Stomach (tissue), 9 donors: ENCODE results near the gene OR51D1. TPM values are rescaled to one million over a fixed set of nuclear protein-coding genes. Genes with fewer than 3 reads are reported as not detected.

Experiments used
- DNase-seq, 2 donors: peaks; one replicate each; pipeline versions ENCODE4 v3.0.0 to v3.0.0-alpha.2; 2013 to 2019
- H3K27ac ChIP-seq, 5 donors: fragments of 200-600 bp in 4 of 5; sonication (generic) in 4 of 5; one replicate each; pipeline ENCODE4 v1.5.1; 2013 to 2019; ENCODE audit warnings: mild to moderate bottlenecking in 1 of 5, moderate library complexity in 1 of 5
- H3K27me3 ChIP-seq, 3 donors: fragments of 200-600 bp; sonication (generic); one replicate each; pipeline ENCODE4 v1.5.1; 2017 to 2019; ENCODE audit warnings: mixed run types in 1 of 3
- H3K36me3 ChIP-seq, 4 donors: fragments of 200-600 bp; sonication (generic); 1 replicate in 3 of 4; 2 replicates in 1 of 4; pipeline ENCODE4 v1.5.1; 2016 to 2019
- H3K4me1 ChIP-seq, 4 donors: fragments of 200-600 bp; sonication (generic); one replicate each; pipeline ENCODE4 v1.5.1; 2016 to 2019
- H3K4me3 ChIP-seq, 4 donors: fragments of 200-600 bp; sonication (generic) in 3 of 4; one replicate each; pipeline ENCODE4 v1.5.1; 2016 to 2019; ENCODE audit warnings: mild to moderate bottlenecking in 1 of 4
- H3K9me3 ChIP-seq, 4 donors: fragments of 200-600 bp; sonication (generic); one replicate each; pipeline ENCODE4 v1.5.1; 2016 to 2019
- CTCF ChIP-seq, 7 experiments: fragments of 450-650 bp in 4 of 7; fragments of 200-600 bp in 3 of 7; sonication (generic) in 3 of 7; IDR thresholded peaks; one replicate each; pipeline ENCODE4 v1.5.1; 2016 to 2019; ENCODE audit warnings: antibody characterized with exemption in 7 of 7, control low read depth in 2 of 7, mild to moderate bottlenecking in 1 of 7
- EP300 ChIP-seq: sonication (generic); formaldehyde crosslinking; IDR thresholded peaks from one replicate; pipeline ENCODE4 v1.6.1; 2017; ENCODE audit warnings: antibody characterized with exemption
- POLR2A ChIP-seq, 4 donors: fragments of 450-650 bp; IDR thresholded peaks; one replicate each; pipeline ENCODE4 v1.6.1; 2016; ENCODE audit warnings: antibody characterized with exemption in 4 of 4, control low read depth in 2 of 4, mild to moderate bottlenecking in 1 of 4, moderate library complexity in 1 of 4
- POLR2AphosphoS5 ChIP-seq, 3 donors: sonication (generic); formaldehyde crosslinking; IDR thresholded peaks; one replicate each; pipeline ENCODE4 v1.6.1; 2016; ENCODE audit warnings: antibody characterized with exemption in 3 of 3
- WGBS, 5 donors: extraction: QIAGEN DNeasy Blood & Tissue Kit in 3 of 5; methylation state at CpG; one replicate each; pipeline versions ENCODE4 v1.1.5 to v1.1.7; 2013 to 2018; 5-methylcytosine and 5-hydroxymethylcytosine counted together
- intact Hi-C: fragments of 100-400 bp; cut with DNase I; formaldehyde crosslinking; loops from one replicate; pipeline ENCODE4 v1.15.1; 2023; ENCODE audit warnings: low total_unique reads
- polyA plus RNA-seq, 3 donors: library from polyadenylated mRNA; stranded (reverse); fragments of 200-250 nt; gene quantifications; one replicate each; pipeline ENCODE4 v1.2.3, GENCODE V29; 2013
- total RNA-seq, 5 donors: library from RNA; depleted of rRNA; stranded (reverse); fragments of >200 nt; gene quantifications; one replicate each; pipeline versions ENCODE4 v1.1.0 to v1.2.3, GENCODE V29; 2014 to 2016
- donor health status: healthy with polysubstance abuse.
- donor health status: Bipolar disorder and iron deficiency.
- donor health status: healthy.

Gene OR51D1
- total and polyA plus RNA-seq, 8 donors: not detected

- no peak for TF ChIP-seq CTCF (IDR thresholded peaks at IDR 0.05)
- no peak for TF ChIP-seq EP300
- TF ChIP-seq POLR2AphosphoS5 (IDR thresholded peaks at IDR 0.05): no peak
- no peak for TF ChIP-seq POLR2A (IDR thresholded peaks at IDR 0.05)
- no peaks in the 10 kb centered on the region for H3K36me3 ChIP-seq
- WGBS, 5 donors: 42 to 69% (median 66%) methylated on average over 3 of the region's 3 CpGs
- no peak for DNase-seq
- H3K27ac ChIP-seq: no peak overlapping the region
- no peaks in the 10 kb centered on the region for H3K9me3 ChIP-seq
- no peaks in the 10 kb centered on the region for H3K27me3 ChIP-seq
- no peaks in the 10 kb centered on the region for H3K4me1 ChIP-seq
- intact Hi-C loops: no loop called here
- no peak overlapping the region for H3K4me3 ChIP-seq
Observed at GRCh38 chr11:4672470-4672869, 35.2 kb downstream of the OR51D1 start.

GRCh38 chr11:4673781-4674180 lies 36.5 kb downstream of the OR51D1 start:
- Histone ChIP-seq H3K4me3 (no peak overlapping the region), H3K27me3 (no peaks in the 10 kb centered on the region), H3K36me3 (no peaks in the 10 kb centered on the region), H3K9me3 (no peaks in the 10 kb centered on the region), H3K4me1 (no peaks in the 10 kb centered on the region), H3K27ac (no peak overlapping the region)
- DNase-seq: no peak
- intact Hi-C loops: no loop called here
- TF ChIP-seq EP300 (no peak), POLR2A (IDR thresholded peaks at IDR 0.05) (no peak), POLR2AphosphoS5 (IDR thresholded peaks at IDR 0.05) (no peak), CTCF (IDR thresholded peaks at IDR 0.05) (no peak)
- WGBS, 5 donors: 61 to 74% (median 70%) methylated on average over 2 of the region's 2 CpGs

GRCh38 chr11:4677948-4678347 lies 40.7 kb downstream of the OR51D1 start:
- Histone ChIP-seq H3K4me1 (no peaks in the 10 kb centered on the region), H3K4me3 (no peak overlapping the region), H3K27me3 (no peaks in the 10 kb centered on the region), H3K36me3 (no peaks in the 10 kb centered on the region), H3K27ac (no peak overlapping the region), H3K9me3 (no peaks in the 10 kb centered on the region)
- 55 to 76% (median 63%) methylated on average over 2 of the region's 2 CpGs for WGBS, 5 donors
- no peak for TF ChIP-seq CTCF (IDR thresholded peaks at IDR 0.05)
- intact Hi-C loops: no loop called here
- DNase-seq: no peak

- TF ChIP-seq CTCF (IDR thresholded peaks at IDR 0.05) (no peak), POLR2AphosphoS5 (IDR thresholded peaks at IDR 0.05) (no peak), POLR2A (IDR thresholded peaks at IDR 0.05) (no peak), EP300 (no peak)
- peak in 1 of 2 donors; percentile 22 for DNase-seq
- no peaks in the 10 kb centered on the region for H3K9me3 ChIP-seq
- no peaks in the 10 kb centered on the region for H3K27me3 ChIP-seq
- intact Hi-C loops: no loop called here
- 49 to 52% (median 50%) methylated on average over 3 of the region's 3 CpGs for WGBS, 5 donors
- H3K27ac ChIP-seq: no peak overlapping the region
- no peak overlapping the region for H3K4me3 ChIP-seq
- H3K4me1 ChIP-seq: no peaks in the 10 kb centered on the region
- no peaks in the 10 kb centered on the region for H3K36me3 ChIP-seq
Observed at GRCh38 chr11:4680341-4680740, 43.1 kb downstream of the OR51D1 start.
